ENCODE measurements around the gene ADGRL3. TPM values are rescaled to one million over a fixed set of nuclear protein-coding genes. Genes with fewer than 3 reads are reported as not detected.

ADGRL3 gene
- total RNA-seq, 1 donor from 2014 or later = 93.6 TPM

DNA sequence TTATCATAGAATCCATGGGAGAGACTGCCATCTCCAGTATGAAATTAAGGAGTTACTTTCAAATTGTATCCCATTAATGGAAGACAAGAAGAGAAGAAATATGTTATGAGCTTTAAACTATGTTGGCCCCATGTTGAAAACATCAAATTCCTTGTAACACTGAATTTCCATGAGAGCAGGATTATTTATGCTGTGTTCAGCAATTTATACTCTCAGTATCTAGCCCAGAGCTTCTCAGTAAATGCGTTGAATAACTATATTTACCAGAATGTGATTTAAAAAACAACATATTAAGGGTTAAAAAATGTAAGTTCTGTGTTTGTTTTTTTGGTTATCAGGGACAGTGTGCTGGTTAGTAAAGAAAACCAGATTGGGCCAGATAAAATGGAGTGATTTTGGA is 74.2 kb downstream of the ADGRL3 start:
- Histone ChIP-seq H3K4me2 (no peak overlapping the region), H3K4me3 (no peak overlapping the region), H3K4me1 (no peaks in the 10 kb centered on the region), H2AFZ (replicated peaks) (no peak overlapping the region), H3K36me3 (no peaks in the 10 kb centered on the region), H3K27me3 (no peaks in the 10 kb centered on the region), H3F3A (ENCODE audit: low read depth) (no peaks in the 10 kb centered on the region), H4K20me1 (ENCODE audit: low read depth) (peaks cover 72% of the 10 kb centered on the region), H3K79me2 (ENCODE audit: low read depth) (peaks cover 60% of the 10 kb centered on the region), H3K9me3 (ENCODE audit: low read depth) (no peaks in the 10 kb centered on the region), H3K9ac (no peak overlapping the region), H3K27ac (no peak overlapping the region)
- Mint-ChIP-seq H3K4me1 (peaks cover 21% of the 10 kb centered on the region), H3K27ac (no peak overlapping the region), H3K9me3 (no peaks in the 10 kb centered on the region), H3K36me3 (peaks cover 8% of the 10 kb centered on the region), H3K4me3 (no peak overlapping the region), H3K27me3 (ENCODE audit: insufficient read depth, low read depth) (peaks cover 3% of the 10 kb centered on the region)
- TF ChIP-seq EZH2 (IDR thresholded peaks at IDR 0.05) (no peak), EZH2phosphoT487 (IDR thresholded peaks at IDR 0.05) (no peak)
- TF ChIP-seq, protein P1, sequence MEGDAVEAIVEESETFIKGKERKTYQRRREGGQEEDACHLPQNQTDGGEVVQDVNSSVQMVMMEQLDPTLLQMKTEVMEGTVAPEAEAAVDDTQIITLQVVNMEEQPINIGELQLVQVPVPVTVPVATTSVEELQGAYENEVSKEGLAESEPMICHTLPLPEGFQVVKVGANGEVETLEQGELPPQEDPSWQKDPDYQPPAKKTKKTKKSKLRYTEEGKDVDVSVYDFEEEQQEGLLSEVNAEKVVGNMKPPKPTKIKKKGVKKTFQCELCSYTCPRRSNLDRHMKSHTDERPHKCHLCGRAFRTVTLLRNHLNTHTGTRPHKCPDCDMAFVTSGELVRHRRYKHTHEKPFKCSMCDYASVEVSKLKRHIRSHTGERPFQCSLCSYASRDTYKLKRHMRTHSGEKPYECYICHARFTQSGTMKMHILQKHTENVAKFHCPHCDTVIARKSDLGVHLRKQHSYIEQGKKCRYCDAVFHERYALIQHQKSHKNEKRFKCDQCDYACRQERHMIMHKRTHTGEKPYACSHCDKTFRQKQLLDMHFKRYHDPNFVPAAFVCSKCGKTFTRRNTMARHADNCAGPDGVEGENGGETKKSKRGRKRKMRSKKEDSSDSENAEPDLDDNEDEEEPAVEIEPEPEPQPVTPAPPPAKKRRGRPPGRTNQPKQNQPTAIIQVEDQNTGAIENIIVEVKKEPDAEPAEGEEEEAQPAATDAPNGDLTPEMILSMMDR (IDR thresholded peaks at IDR 0.05) = no peak
- DNase-seq (ENCODE audit: low spot score) = no peak

DNA sequence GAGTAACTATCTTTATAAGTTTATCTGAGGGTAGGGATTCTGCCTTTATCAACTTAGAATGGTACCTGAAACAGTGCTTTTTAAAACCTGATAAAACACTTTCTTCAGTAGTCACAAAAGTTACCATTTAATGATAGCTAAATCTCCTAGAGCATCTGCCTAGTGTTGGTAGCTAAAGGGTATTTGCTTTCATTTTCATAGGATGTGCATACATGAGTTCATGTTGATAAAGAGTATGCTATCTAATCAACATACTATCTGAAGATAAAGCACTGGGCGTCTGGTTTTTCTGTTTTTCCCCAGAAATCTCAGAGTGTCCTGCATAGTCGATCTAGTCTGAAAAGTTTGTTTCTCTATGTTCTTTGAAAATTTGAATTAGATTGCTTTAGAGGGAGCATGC is 75.1 kb downstream of the ADGRL3 start:
- Histone ChIP-seq H3F3A (ENCODE audit: low read depth) (no peaks in the 10 kb centered on the region), H3K27ac (no peak overlapping the region), H3K9ac (no peak overlapping the region), H2AFZ (replicated peaks) (no peak overlapping the region), H3K79me2 (ENCODE audit: low read depth) (peaks cover 57% of the 10 kb centered on the region), H3K4me1 (no peaks in the 10 kb centered on the region), H3K4me2 (no peak overlapping the region), H4K20me1 (ENCODE audit: low read depth) (peaks cover 63% of the 10 kb centered on the region), H3K9me3 (ENCODE audit: low read depth) (no peaks in the 10 kb centered on the region), H3K4me3 (no peak overlapping the region), H3K27me3 (no peaks in the 10 kb centered on the region), H3K36me3 (no peaks in the 10 kb centered on the region)
- no peaks in the 10 kb centered on the region for H3K9me3 Mint-ChIP-seq
- H3K27me3 Mint-ChIP-seq (ENCODE audit: insufficient read depth, low read depth) = peaks cover 3% of the 10 kb centered on the region
- no peak for TF ChIP-seq EZH2 (IDR thresholded peaks at IDR 0.05)
- H3K4me1 Mint-ChIP-seq = peaks cover 13% of the 10 kb centered on the region
- no peak overlapping the region for H3K27ac Mint-ChIP-seq
- peaks cover 10% of the 10 kb centered on the region for H3K36me3 Mint-ChIP-seq
- no peak for DNase-seq (ENCODE audit: low spot score)
- H3K4me3 Mint-ChIP-seq = no peak overlapping the region

DNA sequence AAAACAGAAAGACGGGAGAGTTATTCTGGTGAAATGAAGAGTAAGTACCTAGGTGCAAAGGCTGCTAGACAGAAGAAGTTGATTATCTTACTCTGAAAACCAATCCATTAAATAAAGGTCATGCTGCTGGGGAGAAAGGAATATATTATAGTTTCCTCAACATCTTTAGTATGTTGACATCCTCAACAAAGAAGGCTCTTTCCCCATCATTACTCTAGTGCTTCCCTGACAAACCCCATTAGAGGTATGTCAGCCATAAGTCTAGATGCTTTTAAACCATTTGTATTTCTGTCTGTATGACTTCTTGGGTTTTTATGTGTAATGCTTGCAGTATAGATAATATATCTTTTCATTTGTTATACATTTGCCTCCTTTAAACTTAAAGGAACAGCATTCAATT is 75.9 kb downstream of the ADGRL3 start:
- Histone ChIP-seq H3F3A (ENCODE audit: low read depth) (no peaks in the 10 kb centered on the region), H3K27ac (no peak overlapping the region), H3K4me1 (no peaks in the 10 kb centered on the region), H3K79me2 (ENCODE audit: low read depth) (peaks cover 50% of the 10 kb centered on the region), H3K9me3 (ENCODE audit: low read depth) (no peaks in the 10 kb centered on the region), H3K36me3 (no peaks in the 10 kb centered on the region), H4K20me1 (ENCODE audit: low read depth) (peaks cover 55% of the 10 kb centered on the region), H3K4me2 (no peak overlapping the region), H3K9ac (no peak overlapping the region), H3K4me3 (no peak overlapping the region), H2AFZ (replicated peaks) (no peak overlapping the region), H3K27me3 (no peaks in the 10 kb centered on the region)
- no peak for TF ChIP-seq EZH2phosphoT487 (IDR thresholded peaks at IDR 0.05)
- no peak for TF ChIP-seq EZH2 (IDR thresholded peaks at IDR 0.05)
- TF ChIP-seq, protein P1 (IDR thresholded peaks at IDR 0.05) = no peak
- Mint-ChIP-seq H3K27me3 (ENCODE audit: insufficient read depth, low read depth) (peaks cover 3% of the 10 kb centered on the region), H3K4me1 (peaks cover 13% of the 10 kb centered on the region), H3K4me3 (no peak overlapping the region), H3K36me3 (peaks cover 10% of the 10 kb centered on the region), H3K9me3 (no peaks in the 10 kb centered on the region), H3K27ac (no peak overlapping the region)
- no peak for DNase-seq (ENCODE audit: low spot score)

DNA sequence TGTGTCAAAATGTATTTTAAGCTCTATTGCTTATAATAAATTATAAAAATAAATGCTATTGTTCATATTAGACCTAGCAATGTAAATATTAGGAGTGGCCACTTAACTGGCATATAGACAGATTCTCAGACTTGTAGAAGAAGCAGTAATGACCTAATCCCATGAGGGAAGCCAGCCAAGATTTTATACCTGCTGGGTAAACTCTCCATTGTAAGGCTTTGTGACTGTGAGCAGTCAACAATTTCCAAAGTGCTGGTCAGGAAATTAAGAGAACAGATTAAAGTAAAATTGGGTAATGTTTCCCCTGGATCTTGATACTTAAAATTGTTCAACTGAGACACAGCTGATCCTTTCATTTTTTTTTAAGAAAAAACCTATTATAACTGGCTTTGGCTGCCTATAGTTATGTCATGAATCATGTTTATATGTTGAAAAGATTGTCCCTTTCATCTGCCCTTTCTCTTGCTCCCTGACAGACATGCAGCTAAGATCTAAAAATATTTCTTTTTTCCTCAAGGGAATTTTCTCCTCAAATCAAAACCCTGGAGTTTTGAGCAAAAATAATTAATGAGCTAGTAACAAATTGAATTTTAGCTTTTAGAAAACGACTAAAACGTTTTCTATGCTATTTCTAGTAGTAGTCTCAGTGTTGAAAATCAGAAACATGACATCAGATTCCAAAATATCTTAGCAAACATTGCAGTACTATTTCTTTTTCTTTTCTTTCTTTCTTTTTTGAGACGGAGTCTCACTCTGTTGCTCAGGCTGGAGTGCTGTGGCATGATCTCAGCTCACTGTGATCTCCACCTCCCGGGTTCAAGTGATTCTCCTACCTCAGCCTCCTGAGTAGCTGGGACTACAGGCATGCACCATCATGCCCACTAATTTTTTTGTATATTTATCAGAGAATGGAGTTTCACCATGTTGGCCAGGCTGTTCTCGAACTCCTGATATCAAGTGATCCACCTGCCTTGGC is 77.9 kb downstream of the ADGRL3 start:
- H3K9ac ChIP-seq = no peak overlapping the region
- TF ChIP-seq, protein P1 (IDR thresholded peaks at IDR 0.05) = no peak
- no peaks in the 10 kb centered on the region for H3K36me3 ChIP-seq
- no peaks in the 10 kb centered on the region for H3K4me1 ChIP-seq
- no peak overlapping the region for H3K4me3 ChIP-seq
- no peaks in the 10 kb centered on the region for H3K27me3 ChIP-seq
- no peaks in the 10 kb centered on the region for H3K9me3 Mint-ChIP-seq
- no peak overlapping the region for H2AFZ ChIP-seq (replicated peaks)
- no peak overlapping the region for H3K4me2 ChIP-seq
- no peak overlapping the region for H3K27ac Mint-ChIP-seq
- H4K20me1 ChIP-seq (ENCODE audit: low read depth) = peaks cover 41% of the 10 kb centered on the region
- no peaks in the 10 kb centered on the region for H3F3A ChIP-seq (ENCODE audit: low read depth)
- H3K27ac ChIP-seq = no peak overlapping the region
- no peak overlapping the region for H3K4me3 Mint-ChIP-seq
- peaks cover 10% of the 10 kb centered on the region for H3K36me3 Mint-ChIP-seq
- peaks cover 12% of the 10 kb centered on the region for H3K4me1 Mint-ChIP-seq
- H3K79me2 ChIP-seq (ENCODE audit: low read depth) = peaks cover 42% of the 10 kb centered on the region
- no peak for DNase-seq (ENCODE audit: low spot score)
- no peaks in the 10 kb centered on the region for H3K9me3 ChIP-seq (ENCODE audit: low read depth)
- H3K27me3 Mint-ChIP-seq (ENCODE audit: insufficient read depth, low read depth) = peaks cover 3% of the 10 kb centered on the region

Measured in neural progenitor cell (in vitro differentiated cells).